GM12874 (cell line): ENCODE data around the gene DPY19L1.
A peak's percentile ranks its signal among the peaks of the same experiment; 100 is the strongest.

ENCODE experiments used
- CTCF ChIP-seq: IDR thresholded peaks from 2 replicates; pipeline ENCODE4 v1.5.1; 2011; ENCODE audit warnings: low read depth, mild to moderate bottlenecking, control low read depth, low read length, moderate library complexity; ENCODE audit not compliant: insufficient read depth

DPY19L1 gene

GRCh38 chr7:35035511-35035961 lies 1.7 kb downstream of the DPY19L1 start:
- TF ChIP-seq CTCF: 0 out of 2 replicates have a peak, but pooled peaks have one; percentile 9

- no peak for TF ChIP-seq CTCF
Measured at GRCh38 chr7:35032166-35032565, 5.1 kb downstream of the DPY19L1 start.

GRCh38 chr7:35030848-35031247 lies 6.4 kb downstream of the DPY19L1 start:
- no peak for TF ChIP-seq CTCF

GRCh38 chr7:35029311-35029710 lies 8.0 kb downstream of the DPY19L1 start:
- TF ChIP-seq CTCF: no peak

- TF ChIP-seq CTCF: no peak
Measured at GRCh38 chr7:35026150-35026549, 11.1 kb downstream of the DPY19L1 start.

- TF ChIP-seq CTCF: no peak
Measured at GRCh38 chr7:35025369-35025870, 11.9 kb downstream of the DPY19L1 start.

GRCh38 chr7:35024298-35024697 lies 13.0 kb downstream of the DPY19L1 start:
- TF ChIP-seq CTCF: no peak
